GM18502 (cell line): ENCODE results near the gene EEFSEC.

Source experiments
- ATAC-seq: cut with Tn5 transposase; IDR thresholded peaks from one replicate; pipeline ENCODE4 v1.9.1; 2021; ENCODE audit warnings: mild to moderate bottlenecking; ENCODE audit not compliant: unreplicated experiment, poor library complexity

Gene EEFSEC

GRCh38 chr3:128399221-128399915 lies 246.1 kb downstream of the EEFSEC start:
- ATAC-seq = no peak

- no peak for ATAC-seq
Observed at GRCh38 chr3:128400671-128401070, 247.4 kb downstream of the EEFSEC start.

GRCh38 chr3:128402319-128402718 lies 249.0 kb downstream of the EEFSEC start:
- ATAC-seq = no peak

GRCh38 chr3:128402998-128403397 lies 249.7 kb downstream of the EEFSEC start:
- no peak for ATAC-seq

- no peak for ATAC-seq
Observed at GRCh38 chr3:128404276-128405068, 251.2 kb downstream of the EEFSEC start.

- ATAC-seq = no peak
Observed at GRCh38 chr3:128405554-128406277, 252.4 kb downstream of the EEFSEC start.

GRCh38 chr3:128407247-128407646 lies 254.0 kb downstream of the EEFSEC start:
- no peak for ATAC-seq

- no peak for ATAC-seq
Observed at GRCh38 chr3:128408012-128408692, 254.9 kb downstream of the EEFSEC start.

GRCh38 chr3:128408693-128409623 lies 255.7 kb downstream of the EEFSEC start:
- ATAC-seq = no peak

- ATAC-seq = no peak
Observed at GRCh38 chr3:128409624-128410581, 256.6 kb downstream of the EEFSEC start.

GRCh38 chr3:128410669-128411573 lies 257.6 kb downstream of the EEFSEC start:
- no peak for ATAC-seq

GRCh38 chr3:128411574-128412064 lies 258.3 kb downstream of the EEFSEC start:
- ATAC-seq = no peak

GRCh38 chr3:128412180-128413002 lies 259.1 kb downstream of the EEFSEC start:
- no peak for ATAC-seq

GRCh38 chr3:128413003-128413370 lies 259.7 kb downstream of the EEFSEC start:
- no peak for ATAC-seq

GRCh38 chr3:128413413-128414205 lies 260.3 kb downstream of the EEFSEC start:
- no peak for ATAC-seq
